ENCODE results near the gene DSCAML1. TPM values are rescaled to one million over a fixed set of nuclear protein-coding genes. Genes with fewer than 3 reads are reported as not detected.

Gene DSCAML1
- total and polyA plus RNA-seq, 8 donors, result 0.08 to 2.9 (median 0.45) TPM

DNA sequence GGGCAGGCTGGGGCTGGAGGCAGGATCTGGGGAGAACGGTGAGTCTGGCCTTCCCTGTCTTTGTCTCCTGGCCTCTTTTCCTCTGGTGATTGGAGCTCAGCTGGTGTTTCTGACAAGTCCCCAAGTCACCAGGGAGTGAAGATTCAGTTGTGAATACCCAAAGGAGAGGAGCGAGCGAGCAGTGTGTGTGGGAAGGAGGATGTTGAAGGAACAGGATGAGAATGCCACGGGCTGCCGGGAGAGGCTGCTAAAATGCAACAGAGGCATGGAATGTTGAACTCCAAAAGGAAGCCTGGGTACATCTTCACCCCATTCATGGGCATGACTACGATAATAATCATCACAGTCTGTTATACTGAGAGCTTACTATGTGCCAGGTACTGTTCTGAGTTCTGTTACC, 306.1 kb downstream of the DSCAML1 start:
- Histone ChIP-seq H3K36me3 (no peaks in the 10 kb centered on the region), H3K27me3 (peaks cover 0 to 58% (median 3%) of the 10 kb centered on the region in 3 donors), H3K4me3 (no peak overlapping the region), H3K9me3 (no peaks in the 10 kb centered on the region), H3K4me1 (no peaks in the 10 kb centered on the region), H3K27ac (no peak overlapping the region)
- intact Hi-C loops (cut with DNase I; ENCODE audit: low total_unique reads), result no loop called here
- TF ChIP-seq EP300 (IDR thresholded peaks at IDR 0.05), result no peak
- TF ChIP-seq POLR2A (IDR thresholded peaks at IDR 0.05), result no peak
- TF ChIP-seq POLR2AphosphoS5 (IDR thresholded peaks at IDR 0.05), result no peak
- TF ChIP-seq, protein P1, sequence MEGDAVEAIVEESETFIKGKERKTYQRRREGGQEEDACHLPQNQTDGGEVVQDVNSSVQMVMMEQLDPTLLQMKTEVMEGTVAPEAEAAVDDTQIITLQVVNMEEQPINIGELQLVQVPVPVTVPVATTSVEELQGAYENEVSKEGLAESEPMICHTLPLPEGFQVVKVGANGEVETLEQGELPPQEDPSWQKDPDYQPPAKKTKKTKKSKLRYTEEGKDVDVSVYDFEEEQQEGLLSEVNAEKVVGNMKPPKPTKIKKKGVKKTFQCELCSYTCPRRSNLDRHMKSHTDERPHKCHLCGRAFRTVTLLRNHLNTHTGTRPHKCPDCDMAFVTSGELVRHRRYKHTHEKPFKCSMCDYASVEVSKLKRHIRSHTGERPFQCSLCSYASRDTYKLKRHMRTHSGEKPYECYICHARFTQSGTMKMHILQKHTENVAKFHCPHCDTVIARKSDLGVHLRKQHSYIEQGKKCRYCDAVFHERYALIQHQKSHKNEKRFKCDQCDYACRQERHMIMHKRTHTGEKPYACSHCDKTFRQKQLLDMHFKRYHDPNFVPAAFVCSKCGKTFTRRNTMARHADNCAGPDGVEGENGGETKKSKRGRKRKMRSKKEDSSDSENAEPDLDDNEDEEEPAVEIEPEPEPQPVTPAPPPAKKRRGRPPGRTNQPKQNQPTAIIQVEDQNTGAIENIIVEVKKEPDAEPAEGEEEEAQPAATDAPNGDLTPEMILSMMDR (IDR thresholded peaks at IDR 0.05), result no peak
- DNase-seq, result no peak
- WGBS, 5 donors, result 73 to 88% (median 85%) methylated on average over 6 of the region's 6 CpGs

DNA sequence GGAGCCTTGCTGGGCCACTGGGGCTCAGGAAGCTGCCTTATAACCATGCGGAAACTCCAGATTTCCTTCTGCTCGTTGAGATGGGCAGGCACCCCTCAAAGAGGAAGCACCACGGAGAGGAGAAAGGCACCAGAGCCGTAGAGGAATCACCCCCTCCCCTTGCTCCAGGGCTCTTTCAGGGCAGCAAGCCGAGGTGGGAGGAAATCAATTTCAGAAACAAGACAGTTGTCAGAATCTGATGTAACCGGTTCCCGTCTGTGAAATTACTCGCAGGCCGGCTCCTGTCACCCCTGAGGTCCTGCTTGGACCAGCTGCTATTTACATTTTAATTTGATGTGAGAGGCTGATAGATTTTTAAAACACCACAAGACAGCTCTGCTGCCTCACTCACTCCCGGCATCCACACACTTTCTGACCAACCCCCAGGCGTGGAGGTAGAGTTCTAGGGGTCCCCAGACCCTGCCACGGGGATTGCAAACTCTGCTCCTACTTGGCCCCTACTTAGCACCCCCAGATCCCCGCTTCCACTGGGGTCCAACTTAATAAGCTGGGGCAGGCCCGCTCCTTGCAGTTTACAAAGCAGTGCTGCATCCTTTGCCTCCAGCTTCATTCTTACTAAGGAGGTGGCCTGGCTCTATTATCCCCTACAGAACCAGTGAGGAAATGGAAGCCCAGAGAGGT, 306.9 kb downstream of the DSCAML1 start:
- H3K27me3 ChIP-seq, result peaks cover 0 to 55% (median 3%) of the 10 kb centered on the region in 3 donors
- 40 to 57% (median 47%) methylated on average over 14 of the region's 14 CpGs for WGBS, 5 donors
- H3K27ac ChIP-seq, result no peak overlapping the region
- no peak overlapping the region for H3K4me3 ChIP-seq
- no peaks in the 10 kb centered on the region for H3K4me1 ChIP-seq
- no peaks in the 10 kb centered on the region for H3K9me3 ChIP-seq
- TF ChIP-seq POLR2AphosphoS5 (IDR thresholded peaks at IDR 0.05) (no peak), POLR2A (IDR thresholded peaks at IDR 0.05) (no peak), EP300 (IDR thresholded peaks at IDR 0.05) (no peak)
- TF ChIP-seq, protein P1 (IDR thresholded peaks at IDR 0.05), result no peak
- intact Hi-C loops (cut with DNase I; ENCODE audit: low total_unique reads), result no loop called here
- DNase-seq, result no peak
- H3K36me3 ChIP-seq, result no peaks in the 10 kb centered on the region

DNA sequence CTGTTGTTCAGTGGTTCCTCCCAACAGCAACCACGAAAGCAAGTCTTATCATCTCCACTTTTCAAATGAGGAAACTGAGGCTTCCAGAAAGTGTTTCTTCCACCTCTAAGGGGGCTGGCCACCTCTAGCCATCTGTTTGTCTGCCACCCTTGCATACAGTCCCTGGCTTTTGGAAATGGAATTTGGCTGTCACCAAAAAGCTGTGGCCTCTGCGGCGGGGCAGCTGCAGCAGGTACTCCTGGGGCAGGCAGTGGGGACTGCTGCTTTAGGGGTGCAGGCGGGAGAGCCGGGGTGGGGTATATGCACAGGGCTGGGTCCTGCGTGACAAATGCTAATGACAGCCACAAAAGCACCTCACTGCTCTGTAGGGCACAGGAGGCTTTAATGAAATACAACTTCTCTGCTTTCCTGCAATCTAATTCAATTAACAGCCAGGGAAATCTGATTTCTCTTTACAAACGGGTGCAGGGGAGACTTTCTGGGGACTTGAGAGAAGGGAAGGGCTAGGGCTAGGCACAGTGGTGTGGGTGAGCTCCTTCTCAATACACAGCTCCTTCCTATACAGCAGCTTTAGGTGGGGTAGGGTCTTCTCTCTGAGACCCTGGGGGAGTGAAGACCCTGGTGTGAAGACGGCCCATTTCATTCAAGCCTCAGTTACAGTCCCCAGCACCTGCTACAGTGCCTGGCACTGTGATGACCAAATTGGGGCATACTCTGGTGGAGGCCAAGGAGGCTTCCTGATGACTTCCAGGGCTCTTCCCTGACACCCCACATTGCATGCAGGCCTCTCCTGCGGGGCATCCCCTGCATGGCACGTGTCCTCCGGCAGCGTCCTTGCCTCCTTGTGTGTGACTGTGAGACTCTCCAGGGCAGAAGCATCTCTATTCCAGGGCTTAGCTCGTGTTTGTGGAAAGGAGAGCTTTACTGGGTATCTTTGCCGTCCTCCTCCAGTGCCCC, 307.7 kb downstream of the DSCAML1 start:
- 73 to 82% (median 79%) methylated on average over 13 to 14 of the region's 14 CpGs for WGBS, 5 donors

DNA sequence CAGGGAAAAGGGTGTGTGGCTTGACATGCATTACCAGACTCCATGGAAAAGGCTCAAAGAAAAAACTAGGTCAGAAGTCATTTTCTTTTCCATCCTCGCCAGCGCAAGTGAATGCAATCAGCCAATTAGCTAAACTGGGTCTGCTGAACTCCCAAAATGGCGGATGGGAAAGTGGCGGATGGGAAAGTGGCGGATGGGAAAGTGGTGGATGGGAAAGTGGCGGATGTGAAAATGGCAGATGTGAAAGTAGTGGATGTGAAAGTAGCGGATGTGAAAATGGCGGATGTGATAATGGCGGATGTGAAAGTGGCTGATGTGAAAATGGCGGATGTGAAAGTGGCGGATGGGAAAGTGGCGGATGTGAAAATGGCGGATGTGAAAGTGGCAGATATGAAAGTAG, 311.0 kb downstream of the DSCAML1 start:
- no peak overlapping the region for H3K27ac ChIP-seq
- H3K9me3 ChIP-seq, result no peaks in the 10 kb centered on the region
- no peaks in the 10 kb centered on the region for H3K36me3 ChIP-seq
- WGBS, 5 donors, result 93 to 99% (median 97%) methylated on average over 9 to 13 of the region's 13 CpGs
- no peaks in the 10 kb centered on the region for H3K4me1 ChIP-seq
- DNase-seq, result no peak
- no peak overlapping the region for H3K4me3 ChIP-seq
- TF ChIP-seq EP300 (IDR thresholded peaks at IDR 0.05), result no peak
- no peak for TF ChIP-seq POLR2AphosphoS5 (IDR thresholded peaks at IDR 0.05)
- TF ChIP-seq, protein P1 (IDR thresholded peaks at IDR 0.05), result no peak
- no peak for TF ChIP-seq POLR2A (IDR thresholded peaks at IDR 0.05)
- H3K27me3 ChIP-seq, result peaks cover 0 to 23% (median 0%) of the 10 kb centered on the region in 3 donors
- intact Hi-C loops (cut with DNase I; ENCODE audit: low total_unique reads), result no loop called here

More for the DNA sequence above, 307.7 kb downstream of the DSCAML1 start:
- Histone ChIP-seq H3K4me1 (no peaks in the 10 kb centered on the region), H3K36me3 (no peaks in the 10 kb centered on the region), H3K4me3 (no peak overlapping the region), H3K27ac (no peak overlapping the region), H3K9me3 (no peaks in the 10 kb centered on the region), H3K27me3 (peaks cover 0 to 48% (median 3%) of the 10 kb centered on the region in 3 donors)
- intact Hi-C loops (cut with DNase I; ENCODE audit: low total_unique reads), result no loop called here
- DNase-seq, result no peak
- TF ChIP-seq, protein P1 (IDR thresholded peaks at IDR 0.05), result no peak
- no peak for TF ChIP-seq POLR2AphosphoS5 (IDR thresholded peaks at IDR 0.05)
- no peak for TF ChIP-seq POLR2A (IDR thresholded peaks at IDR 0.05)
- TF ChIP-seq EP300 (IDR thresholded peaks at IDR 0.05), result no peak
